ENCODE data around the gene IDNK.
A peak's percentile ranks its signal among the peaks of the same experiment; 100 is the strongest.

Gene IDNK

DNA sequence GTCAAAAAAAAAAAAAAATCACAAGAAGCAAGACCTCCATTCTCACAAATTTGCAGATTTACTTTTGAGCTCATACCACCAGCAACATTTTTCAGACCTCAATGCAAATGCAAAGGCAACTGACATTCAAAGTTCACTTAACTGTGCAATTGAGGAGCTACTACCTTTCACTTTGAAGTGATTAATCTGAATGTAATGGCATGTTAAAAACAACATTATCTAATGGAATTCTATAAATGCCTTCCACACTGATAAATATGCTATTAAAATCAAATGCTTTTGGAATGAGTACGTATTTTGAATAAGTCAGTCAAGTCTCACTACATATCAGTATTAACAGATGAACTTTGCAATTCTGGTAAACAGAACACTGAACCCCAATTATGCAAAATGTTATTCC, 52.5 kb downstream of the IDNK start:
- intact Hi-C loops (cut with DNase I): no loop called here
- DNase-seq: no peak

DNA sequence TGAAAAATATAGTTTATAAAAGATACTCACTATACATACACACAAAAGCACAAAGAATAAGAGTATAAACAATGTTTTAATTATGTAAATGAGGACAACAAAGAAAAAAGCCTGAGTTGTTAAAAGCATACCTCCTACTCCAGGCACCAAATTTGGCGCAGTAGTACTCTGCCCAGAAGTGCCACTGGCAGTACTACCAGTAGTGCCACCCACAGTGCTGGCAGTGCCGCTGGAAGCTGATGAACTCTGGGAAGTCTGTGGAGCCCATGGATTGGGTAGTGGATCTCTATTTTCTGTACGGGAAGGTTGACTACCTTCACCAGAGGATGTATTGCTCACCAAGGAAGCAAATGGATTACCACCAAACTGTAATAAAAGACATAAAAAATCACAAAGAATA, 54.7 kb downstream of the IDNK start:
- intact Hi-C loops (cut with DNase I): no loop called here
- DNase-seq: peak in 6 of 10 donors; percentile 4 to 80 (median 46)

DNA sequence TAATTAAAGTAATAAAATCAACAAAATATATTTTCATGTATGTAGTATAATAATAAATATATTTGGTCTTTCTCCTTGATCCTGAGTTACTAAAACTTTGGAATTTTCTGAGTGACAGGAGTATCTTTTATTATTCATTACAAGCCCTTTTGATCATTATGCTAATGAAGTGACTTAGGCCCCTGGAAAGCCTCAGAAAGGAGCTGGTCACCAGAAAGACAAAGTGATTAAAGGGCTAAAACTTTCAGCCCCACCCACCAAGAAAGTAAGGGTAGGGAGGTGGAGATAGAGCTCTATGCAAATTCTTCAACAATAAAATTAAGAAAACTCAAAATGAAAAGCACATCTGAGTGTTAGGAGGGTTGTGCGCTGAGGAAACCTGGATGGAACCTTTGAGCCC, 57.3 kb downstream of the IDNK start:
- intact Hi-C loops (cut with DNase I): no loop called here
- no peak for DNase-seq

DNA sequence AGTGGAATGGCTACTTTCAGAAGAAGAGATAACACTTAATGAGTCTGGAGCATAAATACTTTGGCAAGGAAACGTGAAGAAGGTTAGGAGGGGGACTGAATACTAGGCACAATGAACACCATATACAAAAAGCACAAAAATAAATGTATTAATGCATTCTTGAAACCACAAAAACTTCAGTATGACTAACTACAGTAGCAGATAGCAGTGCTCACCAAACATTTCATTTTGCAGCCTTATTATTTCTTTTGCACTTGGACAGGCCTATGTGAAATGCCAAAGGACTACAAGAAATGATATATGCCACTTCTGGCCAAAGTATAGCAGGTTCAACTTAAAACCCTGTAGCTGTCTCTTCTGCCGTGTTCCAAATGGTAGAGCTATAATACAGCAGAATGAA, 58.5 kb downstream of the IDNK start:
- no peak for DNase-seq
- intact Hi-C loops (cut with DNase I): no loop called here

DNA sequence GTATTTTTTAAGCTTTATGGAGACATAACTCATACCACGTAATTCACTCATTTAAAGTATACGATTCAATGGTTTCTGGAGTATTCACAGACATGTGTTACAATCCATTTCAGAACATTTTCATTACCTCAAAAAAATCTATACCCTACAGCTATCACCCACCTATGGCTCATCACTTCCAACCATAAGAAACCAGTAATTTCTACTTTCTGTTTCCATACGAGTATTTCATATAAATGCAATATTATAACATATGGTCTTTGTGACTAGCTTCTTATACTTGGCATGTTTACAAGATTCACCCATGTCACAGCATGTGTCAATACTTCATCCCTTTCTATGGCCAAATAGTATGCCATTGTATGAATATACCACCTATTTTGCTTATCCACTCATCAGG, 66.0 kb downstream of the IDNK start:
- intact Hi-C loops (cut with DNase I): no loop called here
- DNase-seq: no peak

DNA sequence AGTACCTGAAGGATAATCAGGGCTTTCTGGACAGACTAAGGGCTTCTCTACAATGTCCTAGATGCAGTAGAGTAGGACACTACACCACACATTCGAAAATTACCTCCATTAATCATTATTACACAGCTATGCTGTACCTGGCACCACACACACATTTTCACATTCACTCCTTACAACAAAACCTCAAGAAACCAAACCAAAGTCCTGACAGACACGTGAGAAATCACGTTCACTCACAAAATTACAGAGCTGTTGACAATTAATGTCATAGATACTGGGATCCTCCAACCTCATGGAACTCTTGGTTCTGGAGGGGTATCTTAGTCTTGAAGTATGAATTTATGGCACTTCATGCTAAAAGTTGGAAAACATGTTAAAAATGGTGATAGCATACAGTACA, 68.5 kb downstream of the IDNK start:
- intact Hi-C loops (cut with DNase I): no loop called here
- no peak for DNase-seq
